ENCODE measurements around the gene OAS2. TPM values are rescaled to one million over a fixed set of nuclear protein-coding genes. Genes with fewer than 3 reads are reported as not detected.

The OAS2 gene
- total RNA-seq, 4 donors from 2014 or later, result 1.2 to 4.2 (median 3.2) TPM

DNA sequence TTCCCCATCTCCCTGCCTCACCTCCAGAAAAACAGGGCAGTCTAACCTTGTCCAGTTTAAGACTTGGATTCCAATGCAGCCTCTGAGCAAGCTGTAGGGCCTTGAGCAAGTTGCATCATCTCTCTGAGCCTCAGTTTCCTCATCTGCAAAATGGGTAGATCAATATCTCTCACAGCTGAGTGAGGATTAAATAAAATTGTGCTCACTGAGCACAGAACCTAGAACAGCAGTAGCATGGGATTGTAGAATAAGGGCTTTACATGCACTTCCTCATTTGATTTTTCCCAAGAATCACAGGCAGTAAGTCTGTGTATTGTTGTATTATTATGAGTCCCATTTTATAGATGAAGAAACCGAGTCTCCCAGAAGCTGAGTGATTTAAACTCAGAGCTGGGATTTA lies 80.2 kb downstream of the OAS2 start:
- DNase-seq (ENCODE audit: low spot score in 2 of 2), result no peak
- H3K9me3 ChIP-seq, result no peaks in the 10 kb centered on the region
- 92% methylated on average over 1 of the region's 1 CpG for WGBS
- H3K4me3 ChIP-seq, result no peak overlapping the region
- peaks cover 52% of the 10 kb centered on the region for H3K27me3 ChIP-seq
- H3K36me3 ChIP-seq, result no peaks in the 10 kb centered on the region
- peaks cover 13% of the 10 kb centered on the region for H3K4me1 ChIP-seq
- TF ChIP-seq POLR2A (IDR thresholded peaks at IDR 0.05) (no peak), EP300 (IDR thresholded peaks at IDR 0.05) (no peak), POLR2AphosphoS5 (IDR thresholded peaks at IDR 0.05) (no peak)
- TF ChIP-seq, protein P1, sequence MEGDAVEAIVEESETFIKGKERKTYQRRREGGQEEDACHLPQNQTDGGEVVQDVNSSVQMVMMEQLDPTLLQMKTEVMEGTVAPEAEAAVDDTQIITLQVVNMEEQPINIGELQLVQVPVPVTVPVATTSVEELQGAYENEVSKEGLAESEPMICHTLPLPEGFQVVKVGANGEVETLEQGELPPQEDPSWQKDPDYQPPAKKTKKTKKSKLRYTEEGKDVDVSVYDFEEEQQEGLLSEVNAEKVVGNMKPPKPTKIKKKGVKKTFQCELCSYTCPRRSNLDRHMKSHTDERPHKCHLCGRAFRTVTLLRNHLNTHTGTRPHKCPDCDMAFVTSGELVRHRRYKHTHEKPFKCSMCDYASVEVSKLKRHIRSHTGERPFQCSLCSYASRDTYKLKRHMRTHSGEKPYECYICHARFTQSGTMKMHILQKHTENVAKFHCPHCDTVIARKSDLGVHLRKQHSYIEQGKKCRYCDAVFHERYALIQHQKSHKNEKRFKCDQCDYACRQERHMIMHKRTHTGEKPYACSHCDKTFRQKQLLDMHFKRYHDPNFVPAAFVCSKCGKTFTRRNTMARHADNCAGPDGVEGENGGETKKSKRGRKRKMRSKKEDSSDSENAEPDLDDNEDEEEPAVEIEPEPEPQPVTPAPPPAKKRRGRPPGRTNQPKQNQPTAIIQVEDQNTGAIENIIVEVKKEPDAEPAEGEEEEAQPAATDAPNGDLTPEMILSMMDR (IDR thresholded peaks at IDR 0.05), result no peak
- no peak overlapping the region for H3K27ac ChIP-seq

DNA sequence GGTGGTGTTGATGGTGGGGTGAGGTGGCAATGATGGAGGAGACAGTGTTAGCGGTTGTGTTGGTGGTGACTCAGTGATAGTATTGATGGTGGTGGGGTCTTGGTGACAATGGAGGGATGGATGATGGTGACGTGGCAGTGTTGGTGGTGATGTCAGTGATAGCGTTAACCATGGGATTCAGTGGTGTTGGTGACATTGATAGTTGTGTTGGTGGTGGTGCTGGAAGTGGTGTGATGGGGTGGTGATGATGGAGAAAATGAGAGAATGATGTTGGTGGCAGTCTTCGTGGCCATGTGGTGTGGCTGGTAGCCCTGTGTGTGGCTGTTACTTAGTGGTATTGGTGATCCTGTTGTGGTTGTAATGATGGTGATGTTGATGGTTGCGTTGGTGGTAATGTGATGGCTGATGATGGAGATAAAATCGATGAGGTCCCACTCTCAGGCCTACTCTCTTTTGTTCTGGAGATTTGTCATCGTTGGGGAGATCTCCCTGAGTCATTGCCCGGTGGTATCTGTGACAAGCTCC lies 80.8 kb downstream of the OAS2 start:
- 83% methylated on average over 8 of the region's 8 CpGs for WGBS

DNA sequence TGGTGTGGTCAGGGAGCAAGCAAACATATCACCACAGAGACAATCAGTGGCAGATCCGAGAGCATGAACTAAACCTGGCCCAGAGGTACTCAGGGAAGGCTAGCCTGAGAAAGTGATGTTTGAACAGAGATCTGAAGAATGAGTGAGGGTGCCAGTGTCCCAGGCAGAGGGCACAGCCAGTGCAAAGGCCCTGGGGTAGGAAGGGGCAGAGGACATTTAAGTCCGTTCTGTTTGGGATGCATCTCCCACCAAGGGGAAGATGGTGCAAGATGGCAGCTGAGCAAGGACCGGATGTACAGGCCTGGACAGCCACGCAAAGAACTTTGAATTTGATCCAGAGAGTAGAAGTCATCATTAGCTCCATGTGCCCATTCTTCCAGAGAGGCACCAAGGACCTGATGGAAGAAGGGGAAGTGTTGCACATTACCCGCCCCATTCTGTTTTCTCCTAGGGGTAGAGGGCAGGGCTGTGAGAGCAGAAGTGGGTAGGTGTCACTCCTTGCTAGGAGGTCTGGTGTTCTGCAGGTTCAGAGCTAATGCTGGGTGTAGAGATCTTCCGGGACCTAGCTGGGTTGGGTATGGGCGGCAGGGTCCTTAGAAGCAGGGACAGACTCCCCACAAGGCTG lies 82.1 kb downstream of the OAS2 start:
- Histone ChIP-seq H3K9me3 (no peaks in the 10 kb centered on the region), H3K4me3 (no peak overlapping the region), H3K36me3 (no peaks in the 10 kb centered on the region), H3K27me3 (peaks cover 60% of the 10 kb centered on the region), H3K4me1 (peaks cover 15% of the 10 kb centered on the region), H3K27ac (no peak overlapping the region)
- DNase-seq (ENCODE audit: low spot score in 2 of 2), result no peak
- WGBS, result 89% methylated on average over 7 of the region's 7 CpGs
- TF ChIP-seq, protein P1 (IDR thresholded peaks at IDR 0.05), result no peak
- TF ChIP-seq POLR2AphosphoS5 (IDR thresholded peaks at IDR 0.05), result no peak
- no peak for TF ChIP-seq POLR2A (IDR thresholded peaks at IDR 0.05)
- no peak for TF ChIP-seq EP300 (IDR thresholded peaks at IDR 0.05)

More for the DNA sequence above, 80.8 kb downstream of the OAS2 start:
- no peaks in the 10 kb centered on the region for H3K36me3 ChIP-seq
- no peaks in the 10 kb centered on the region for H3K9me3 ChIP-seq
- H3K4me1 ChIP-seq, result peaks cover 13% of the 10 kb centered on the region
- H3K27ac ChIP-seq, result no peak overlapping the region
- peaks cover 58% of the 10 kb centered on the region for H3K27me3 ChIP-seq
- H3K4me3 ChIP-seq, result no peak overlapping the region
- TF ChIP-seq POLR2A (IDR thresholded peaks at IDR 0.05) (no peak), POLR2AphosphoS5 (IDR thresholded peaks at IDR 0.05) (no peak), EP300 (IDR thresholded peaks at IDR 0.05) (no peak)
- TF ChIP-seq, protein P1 (IDR thresholded peaks at IDR 0.05), result no peak
- no peak for DNase-seq (ENCODE audit: low spot score in 2 of 2)

DNA sequence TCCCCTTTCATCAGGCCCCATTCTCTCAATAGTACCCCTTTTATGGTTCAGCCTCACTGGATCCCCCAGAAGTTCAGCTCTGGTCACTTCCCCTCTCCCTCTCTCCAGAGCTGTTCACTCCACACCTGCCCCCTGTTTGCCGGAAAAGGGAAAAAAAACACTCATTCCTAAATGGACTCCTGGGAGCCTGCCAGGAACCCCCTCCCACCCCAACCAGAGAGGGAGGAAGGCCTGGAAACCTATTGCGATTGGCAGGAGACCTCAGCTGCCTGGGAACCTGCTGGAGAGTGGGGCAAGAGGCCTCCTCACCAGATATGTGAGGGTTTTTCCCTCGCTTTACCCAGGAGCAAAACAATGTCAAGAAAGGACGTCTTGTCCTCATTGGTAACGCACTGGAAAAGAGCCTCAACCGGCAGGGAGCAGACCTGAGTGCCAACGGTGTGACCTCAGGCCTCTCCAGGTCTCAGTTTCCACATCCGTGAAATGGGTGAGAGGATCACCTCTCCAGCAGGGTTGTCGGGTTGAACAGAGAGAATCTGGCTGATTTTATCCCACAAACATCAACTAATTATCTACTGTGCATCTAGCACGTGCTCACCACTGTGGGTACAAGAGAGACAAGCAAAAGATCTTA lies 82.9 kb downstream of the OAS2 start:
- Histone ChIP-seq H3K9me3 (no peaks in the 10 kb centered on the region), H3K27me3 (peaks cover 59% of the 10 kb centered on the region), H3K27ac (no peak overlapping the region), H3K4me1 (peaks cover 15% of the 10 kb centered on the region), H3K4me3 (no peak overlapping the region), H3K36me3 (no peaks in the 10 kb centered on the region)
- no peak for DNase-seq (ENCODE audit: low spot score in 2 of 2)
- TF ChIP-seq POLR2A (IDR thresholded peaks at IDR 0.05), result no peak
- TF ChIP-seq POLR2AphosphoS5 (IDR thresholded peaks at IDR 0.05), result no peak
- TF ChIP-seq EP300 (IDR thresholded peaks at IDR 0.05), result no peak
- TF ChIP-seq, protein P1 (IDR thresholded peaks at IDR 0.05), result no peak
- 61% methylated on average over 10 of the region's 10 CpGs for WGBS

Other genes starting within 250 kb of the OAS2 start
- not detected for gene RPH3A, start 186.8 kb upstream of the OAS2 start, total RNA-seq
- 10 to 100 TPM; 20.6 to 26.8 (median 23.5) TPM for gene OAS1, start 71.6 kb upstream of the OAS2 start, total RNA-seq
- 10 to 100 TPM; 19.5 to 30.0 (median 24.1) TPM for gene OAS3, start 40.0 kb upstream of the OAS2 start, total RNA-seq
- 1 to 10 TPM; 1.1 to 3.4 (median 1.7) TPM for gene DTX1, start 78.2 kb downstream of the OAS2 start, total RNA-seq
- 10 to 100 TPM; 19.8 to 39.0 (median 32.5) TPM for gene RASAL1, start 157.2 kb downstream of the OAS2 start, total RNA-seq
- gene CFAP73, start 171.2 kb downstream of the OAS2 start, total RNA-seq, result 1 to 10 TPM; 1.0 to 2.6 (median 2.0) TPM
- gene DDX54, start 207.0 kb downstream of the OAS2 start, total RNA-seq, result 10 to 100 TPM; 53.9 to 71.8 (median 63.9) TPM
- 10 to 100 TPM; 14.7 to 21.7 (median 16.9) TPM for gene RITA1, start 207.2 kb downstream of the OAS2 start, total RNA-seq
- 10 to 100 TPM; 15.5 to 74.1 (median 35.6) TPM for gene TPCN1, start 242.9 kb downstream of the OAS2 start, total RNA-seq

Measured in suprapubic skin (tissue), 4 donors.